Measurements from ENCODE around the gene PC.

Gene PC

GRCh38 chr11:66909181-66909580, 49.0 kb downstream of the PC start:
- DNase-seq (ENCODE audit: low spot score) = no peak
- in situ Hi-C loops (cut with MboI; ENCODE audit: low pct_unique_long_range_greater_than_20kb, low sequenced_read_pairs, unreplicated experiment) = no loop called here
- TF ChIP-seq, protein P1, sequence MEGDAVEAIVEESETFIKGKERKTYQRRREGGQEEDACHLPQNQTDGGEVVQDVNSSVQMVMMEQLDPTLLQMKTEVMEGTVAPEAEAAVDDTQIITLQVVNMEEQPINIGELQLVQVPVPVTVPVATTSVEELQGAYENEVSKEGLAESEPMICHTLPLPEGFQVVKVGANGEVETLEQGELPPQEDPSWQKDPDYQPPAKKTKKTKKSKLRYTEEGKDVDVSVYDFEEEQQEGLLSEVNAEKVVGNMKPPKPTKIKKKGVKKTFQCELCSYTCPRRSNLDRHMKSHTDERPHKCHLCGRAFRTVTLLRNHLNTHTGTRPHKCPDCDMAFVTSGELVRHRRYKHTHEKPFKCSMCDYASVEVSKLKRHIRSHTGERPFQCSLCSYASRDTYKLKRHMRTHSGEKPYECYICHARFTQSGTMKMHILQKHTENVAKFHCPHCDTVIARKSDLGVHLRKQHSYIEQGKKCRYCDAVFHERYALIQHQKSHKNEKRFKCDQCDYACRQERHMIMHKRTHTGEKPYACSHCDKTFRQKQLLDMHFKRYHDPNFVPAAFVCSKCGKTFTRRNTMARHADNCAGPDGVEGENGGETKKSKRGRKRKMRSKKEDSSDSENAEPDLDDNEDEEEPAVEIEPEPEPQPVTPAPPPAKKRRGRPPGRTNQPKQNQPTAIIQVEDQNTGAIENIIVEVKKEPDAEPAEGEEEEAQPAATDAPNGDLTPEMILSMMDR (IDR thresholded peaks at IDR 0.05; ENCODE audit: extremely low read depth, insufficient read depth, missing control alignments) = no peak

GRCh38 chr11:66907751-66908630, 50.2 kb downstream of the PC start:
- in situ Hi-C loops (cut with MboI; ENCODE audit: low pct_unique_long_range_greater_than_20kb, low sequenced_read_pairs, unreplicated experiment) = no loop called here
- no peak for DNase-seq (ENCODE audit: low spot score)
- TF ChIP-seq, protein P1 (IDR thresholded peaks at IDR 0.05; ENCODE audit: extremely low read depth, insufficient read depth, missing control alignments) = no peak

DNA sequence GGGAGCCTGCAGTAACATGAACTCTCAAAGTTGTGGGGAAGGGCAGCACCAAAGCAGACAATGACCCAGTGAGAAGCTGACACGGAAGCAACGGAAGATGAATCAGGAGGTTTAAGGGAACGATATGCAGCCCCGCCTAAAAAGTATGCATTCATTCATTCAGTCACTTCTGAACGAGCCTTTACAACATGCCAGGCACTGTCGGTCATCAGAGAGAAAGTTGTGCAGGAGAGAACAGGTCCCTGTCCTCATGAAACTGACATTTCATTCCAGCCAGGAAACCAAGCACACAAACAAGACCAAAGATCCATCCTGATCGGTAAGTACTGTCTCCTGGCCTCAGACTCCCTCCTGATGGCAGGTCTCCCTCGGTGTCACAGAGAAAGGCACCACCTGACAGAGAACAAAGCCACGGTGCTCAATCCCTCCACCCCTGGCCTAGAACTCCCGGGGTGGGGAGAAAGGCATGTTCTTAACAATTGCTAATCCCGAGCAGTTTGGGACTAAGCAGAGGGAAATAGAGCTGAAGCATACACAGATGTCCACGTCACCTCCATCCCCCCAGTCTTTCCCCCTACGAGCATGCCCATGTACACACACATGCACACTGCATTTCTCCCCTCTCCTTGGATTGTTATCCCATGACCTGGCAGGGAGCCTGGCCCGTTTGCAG, 52.0 kb downstream of the PC start:
- in situ Hi-C loops (cut with MboI; ENCODE audit: low pct_unique_long_range_greater_than_20kb, low sequenced_read_pairs, unreplicated experiment) = no loop called here
- TF ChIP-seq, protein P1 (IDR thresholded peaks at IDR 0.05; ENCODE audit: extremely low read depth, insufficient read depth, missing control alignments) = no peak
- DNase-seq (ENCODE audit: low spot score) = no peak

DNA sequence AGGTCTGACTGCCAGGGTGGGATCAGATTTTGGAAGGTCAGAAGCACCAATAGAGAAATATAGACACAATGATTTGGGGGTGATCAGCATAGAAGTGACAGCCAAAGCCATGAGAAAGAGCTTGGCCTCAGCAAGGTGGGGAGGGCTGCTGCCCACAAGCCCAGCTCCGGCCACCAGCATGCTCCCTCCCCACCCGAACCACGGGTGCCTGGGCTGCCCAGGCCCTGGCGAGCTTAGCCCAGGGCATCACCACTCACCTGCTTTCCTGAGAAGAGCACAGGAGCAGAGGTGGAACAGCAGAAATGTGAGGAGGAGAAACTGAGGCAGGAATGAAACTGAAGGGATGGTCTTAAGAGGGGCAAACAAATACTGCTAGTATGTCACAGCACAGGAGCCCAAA, 52.6 kb downstream of the PC start:
- DNase-seq (ENCODE audit: low spot score) = no peak
- TF ChIP-seq, protein P1 (IDR thresholded peaks at IDR 0.05; ENCODE audit: extremely low read depth, insufficient read depth, missing control alignments) = no peak
- in situ Hi-C loops (cut with MboI; ENCODE audit: low pct_unique_long_range_greater_than_20kb, low sequenced_read_pairs, unreplicated experiment) = no loop called here

- DNase-seq (ENCODE audit: low spot score) = no peak
- in situ Hi-C loops (cut with MboI; ENCODE audit: low pct_unique_long_range_greater_than_20kb, low sequenced_read_pairs, unreplicated experiment) = no loop called here
- TF ChIP-seq, protein P1 (IDR thresholded peaks at IDR 0.05; ENCODE audit: extremely low read depth, insufficient read depth, missing control alignments) = no peak
These were observed 53.1 kb downstream of the PC start for GRCh38 chr11:66904981-66905521.

DNA sequence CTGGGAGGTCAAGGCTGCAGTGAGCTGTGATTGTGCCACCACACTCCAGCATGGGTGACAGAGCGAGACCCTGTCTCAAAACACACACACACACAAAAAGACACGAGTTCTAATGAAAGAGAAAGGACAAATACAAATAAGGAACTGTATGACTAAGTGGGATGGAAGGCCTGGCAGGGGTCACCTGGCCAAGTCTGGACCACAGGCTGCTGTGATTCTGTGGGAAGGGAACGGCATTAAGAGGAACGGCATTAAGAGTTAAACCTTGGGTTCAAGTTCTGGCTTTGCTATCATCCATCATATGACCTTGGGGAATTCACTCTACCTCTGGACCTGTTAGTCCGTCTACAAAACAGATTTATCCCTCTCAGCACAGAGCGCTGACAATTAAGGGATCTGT, 53.6 kb downstream of the PC start:
- TF ChIP-seq, protein P1 (IDR thresholded peaks at IDR 0.05; ENCODE audit: extremely low read depth, insufficient read depth, missing control alignments) = no peak
- no peak for DNase-seq (ENCODE audit: low spot score)
- in situ Hi-C loops (cut with MboI; ENCODE audit: low pct_unique_long_range_greater_than_20kb, low sequenced_read_pairs, unreplicated experiment) = no loop called here

Measured in GM13977 (cell line).